K562 (cell line): ENCODE results near the gene LYPD5. TPM values are rescaled to one million over a fixed set of nuclear protein-coding genes. Genes with fewer than 3 reads are reported as not detected.
A peak's percentile ranks its signal among the peaks of the same experiment; 100 is the strongest.

Source experiments
- CEBPB ChIP-seq: fragments of 450-650 bp; IDR thresholded peaks from 2 replicates; pipeline ENCODE4 v1.6.1; 2016; ENCODE audit warnings: missing genetic modification characterization, missing compliant biosample characterization
- CLOCK ChIP-seq: fragments of 250-450 bp; sonication (Bioruptor Pico); IDR thresholded peaks from 2 replicates; pipeline ENCODE4 v1.4.0; 2020; ENCODE audit warnings: mild to moderate bottlenecking, moderate library complexity, borderline replicate concordance
- CREB3 ChIP-seq: fragments of 450-650 bp; conservative IDR thresholded peaks from 2 replicates; pipeline ENCODE4 v1.6.1; 2016; ENCODE audit warnings: missing genetic modification characterization, low read depth, mild to moderate bottlenecking, missing compliant biosample characterization, moderate library complexity
- GATAD2B ChIP-seq: fragments of 450-650 bp; IDR thresholded peaks from 2 replicates; pipeline ENCODE4 v1.6.1; 2017; ENCODE audit warnings: mild to moderate bottlenecking, borderline replicate concordance
- HDAC2 ChIP-seq: fragments of 450-650 bp; IDR thresholded peaks from 2 replicates; pipeline ENCODE4 v1.6.1; 2016; ENCODE audit warnings: mild to moderate bottlenecking
- HNRNPK ChIP-seq: fragments of 200-400 bp; formaldehyde crosslinking; IDR thresholded peaks from one replicate; pipeline ENCODE4 v1.6.1; 2018; ENCODE audit warnings: mild to moderate bottlenecking, low read depth, low read length; ENCODE audit not compliant: poor library complexity, severe bottlenecking
- HNRNPUL1 ChIP-seq: fragments of 200-400 bp; formaldehyde crosslinking; IDR thresholded peaks from 2 replicates; pipeline ENCODE4 v1.6.1; 2017; ENCODE audit warnings: low read length
- MEIS2 ChIP-seq: fragments of 450-650 bp; IDR thresholded peaks from 2 replicates; pipeline ENCODE4 v1.6.1; 2014; ENCODE audit warnings: mild to moderate bottlenecking; ENCODE audit not compliant: partially characterized antibody
- SIN3A ChIP-seq, 2 experiments: fragments of 150-350 bp in 1 of 2; IDR thresholded peaks; 2 replicates each; pipeline ENCODE4 v1.6.1; 2011 to 2016; ENCODE audit warnings: borderline replicate concordance in 2 of 2, low read depth in 2 of 2, low read length in 2 of 2, mild to moderate bottlenecking in 2 of 2, moderate library complexity in 2 of 2; ENCODE audit not compliant: control insufficient read depth in 1 of 2
- TGIF2 ChIP-seq: sonication (generic); formaldehyde crosslinking; IDR thresholded peaks from 2 replicates; pipeline ENCODE4 v1.8.1; 2022; ENCODE audit warnings: mild to moderate bottlenecking, missing genetic modification reagents, moderate library complexity
- ZC3H8 ChIP-seq: fragments of 450-650 bp; IDR thresholded peaks from 2 replicates; pipeline ENCODE4 v1.6.1; 2017
- ZEB2 ChIP-seq: fragments of 450-650 bp; IDR thresholded peaks from 2 replicates; pipeline ENCODE4 v1.6.1; 2016
- ZNF217 ChIP-seq: sonication (generic); formaldehyde crosslinking; IDR thresholded peaks from 2 replicates; pipeline ENCODE4 v1.8.0; 2022; ENCODE audit warnings: mild to moderate bottlenecking, missing genetic modification reagents
- ZNF644 ChIP-seq: fragments of 200-800 bp; sonication (Bioruptor generic); IDR thresholded peaks from 2 replicates; pipeline ENCODE4 v1.6.1; 2016; ENCODE audit warnings: low read depth, missing genetic modification characterization, missing compliant biosample characterization
- ZNF76 ChIP-seq: fragments of 250-450 bp; sonication (Bioruptor Pico); IDR thresholded peaks from 2 replicates; pipeline ENCODE4 v1.4.0; 2020; ENCODE audit warnings: mild to moderate bottlenecking, moderate library complexity, borderline replicate concordance
- ZSCAN29 ChIP-seq: fragments of 450-650 bp; IDR thresholded peaks from 2 replicates; pipeline ENCODE4 v1.6.1; 2017
- ZSCAN32 ChIP-seq: fragments of 450-650 bp; formaldehyde crosslinking; IDR thresholded peaks from 2 replicates; pipeline ENCODE4 v1.4.0; 2020; ENCODE audit warnings: mild to moderate bottlenecking, moderate library complexity
- polyA plus RNA-seq, 8 experiments: library from polyadenylated mRNA; depleted of rRNA in 4 of 8; stranded (reverse) in 5 of 8; unstranded in 3 of 8; fragments of >200 nt; fragmentation: Nextera tagmentation in 2 of 8; fragmentation: Illumina TruSeq in 1 of 8; extraction: Ambion mirVana in 2 of 8; extraction: Trizol in 1 of 8; gene quantifications; 2 replicates each; pipeline versions ENCODE4 v1.2.1 to v1.2.3, GENCODE V29; 2011 to 2014; ENCODE audit warnings: inconsistent platforms in 1 of 8, missing spikeins in 1 of 8
- total RNA-seq, 7 experiments: library from RNA; depleted of rRNA in 6 of 7; stranded (reverse); fragments of >200 nt in 6 of 7; fragmentation: Illumina TruSeq in 2 of 7; extraction: Trizol in 2 of 7; gene quantifications; 2 replicates each; pipeline versions ENCODE4 v1.2.1 to v1.2.3, GENCODE V29; 2011 to 2021; ENCODE audit warnings: low replicate concordance in 1 of 7
- TF ChIP-seq, protein P1 (sequence below): fragments of 250-450 bp; sonication (Bioruptor Pico); IDR thresholded peaks from 2 replicates; pipeline ENCODE4 v1.5.0; 2021; ENCODE audit warnings: mild to moderate bottlenecking, borderline replicate concordance
- TF ChIP-seq, protein P2 (sequence below): fragments of 450-650 bp; formaldehyde crosslinking; IDR thresholded peaks from 2 replicates; pipeline ENCODE4 v1.4.0; 2022; ENCODE audit warnings: missing genetic modification characterization
- TF ChIP-seq, protein P3 (sequence below): fragments of 250-450 bp; sonication (Bioruptor Pico); IDR thresholded peaks from 2 replicates; pipeline ENCODE4 v1.8.0; 2022; ENCODE audit warnings: inconsistent platforms

LYPD5 gene
- total and polyA plus RNA-seq, 9 of the 15 experiments (the other 6 are each of a cell fraction or from before 2014, with no cell fraction given), result 0.03 to 0.22 (median 0.10) TPM; not detected in 3

DNA sequence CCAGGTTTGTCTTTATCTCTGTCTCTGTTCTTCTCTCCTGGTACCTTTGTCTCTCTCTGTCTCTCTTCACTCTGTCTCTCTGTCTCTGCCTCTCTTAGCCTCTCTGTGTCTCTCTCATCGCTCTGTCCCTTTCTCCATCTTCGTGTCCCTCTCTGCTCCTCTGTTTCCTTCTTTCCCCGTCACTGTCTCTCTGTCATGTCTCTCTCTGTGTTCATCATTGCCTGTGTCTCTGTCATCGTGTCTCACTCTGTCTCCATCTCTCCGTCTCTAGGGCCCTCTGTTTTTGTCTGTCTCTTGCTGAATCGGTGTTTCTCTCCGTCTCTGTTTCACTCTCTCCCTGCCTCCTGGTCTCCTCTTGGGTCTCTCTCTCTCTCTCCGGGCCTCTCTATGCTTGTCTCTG is 18.6 kb downstream of the LYPD5 start (continued):
- TF ChIP-seq, protein P1, sequence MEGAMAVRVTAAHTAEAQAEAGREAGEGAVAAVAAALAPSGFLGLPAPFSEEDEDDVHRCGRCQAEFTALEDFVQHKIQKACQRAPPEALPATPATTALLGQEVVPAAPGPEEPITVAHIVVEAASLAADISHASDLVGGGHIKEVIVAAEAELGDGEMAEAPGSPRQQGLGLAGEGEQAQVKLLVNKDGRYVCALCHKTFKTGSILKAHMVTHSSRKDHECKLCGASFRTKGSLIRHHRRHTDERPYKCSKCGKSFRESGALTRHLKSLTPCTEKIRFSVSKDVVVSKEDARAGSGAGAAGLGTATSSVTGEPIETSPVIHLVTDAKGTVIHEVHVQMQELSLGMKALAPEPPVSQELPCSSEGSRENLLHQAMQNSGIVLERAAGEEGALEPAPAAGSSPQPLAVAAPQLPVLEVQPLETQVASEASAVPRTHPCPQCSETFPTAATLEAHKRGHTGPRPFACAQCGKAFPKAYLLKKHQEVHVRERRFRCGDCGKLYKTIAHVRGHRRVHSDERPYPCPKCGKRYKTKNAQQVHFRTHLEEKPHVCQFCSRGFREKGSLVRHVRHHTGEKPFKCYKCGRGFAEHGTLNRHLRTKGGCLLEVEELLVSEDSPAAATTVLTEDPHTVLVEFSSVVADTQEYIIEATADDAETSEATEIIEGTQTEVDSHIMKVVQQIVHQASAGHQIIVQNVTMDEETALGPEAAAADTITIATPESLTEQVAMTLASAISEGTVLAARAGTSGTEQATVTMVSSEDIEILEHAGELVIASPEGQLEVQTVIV (CRISPR knock-in tag), result no peak
- TF ChIP-seq ZNF644 (tag) (no peak), ZNF217 (CRISPR knock-in tag) (no peak), ZSCAN29 (no peak), ZNF76 (CRISPR knock-in tag) (no peak), HNRNPUL1 (no peak), CEBPB (tag) (no peak), SIN3A (IDR thresholded peaks at IDR 0.05; ENCODE audit: borderline replicate concordance in 2 of 2, control insufficient read depth in 1 of 2, low read depth in 2 of 2, low read length in 2 of 2) (no peak), MEIS2 (no peak), TGIF2 (CRISPR knock-in tag) (no peak), HNRNPK (no peak), CLOCK (CRISPR knock-in tag) (no peak), ZEB2 (no peak), GATAD2B (no peak), ZSCAN32 (CRISPR knock-in tag) (no peak), ZC3H8 (0 out of 2 replicates have a peak, but pooled peaks have one; percentile 37), HDAC2 (no peak), CREB3 (tag) (no peak)
- TF ChIP-seq, protein P2, sequence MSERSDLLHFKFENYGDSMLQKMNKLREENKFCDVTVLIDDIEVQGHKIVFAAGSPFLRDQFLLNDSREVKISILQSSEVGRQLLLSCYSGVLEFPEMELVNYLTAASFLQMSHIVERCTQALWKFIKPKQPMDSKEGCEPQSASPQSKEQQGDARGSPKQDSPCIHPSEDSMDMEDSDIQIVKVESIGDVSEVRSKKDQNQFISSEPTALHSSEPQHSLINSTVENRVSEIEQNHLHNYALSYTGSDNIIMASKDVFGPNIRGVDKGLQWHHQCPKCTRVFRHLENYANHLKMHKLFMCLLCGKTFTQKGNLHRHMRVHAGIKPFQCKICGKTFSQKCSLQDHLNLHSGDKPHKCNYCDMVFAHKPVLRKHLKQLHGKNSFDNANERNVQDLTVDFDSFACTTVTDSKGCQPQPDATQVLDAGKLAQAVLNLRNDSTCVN (CRISPR knock-in tag), result no peak
- TF ChIP-seq, protein P3, sequence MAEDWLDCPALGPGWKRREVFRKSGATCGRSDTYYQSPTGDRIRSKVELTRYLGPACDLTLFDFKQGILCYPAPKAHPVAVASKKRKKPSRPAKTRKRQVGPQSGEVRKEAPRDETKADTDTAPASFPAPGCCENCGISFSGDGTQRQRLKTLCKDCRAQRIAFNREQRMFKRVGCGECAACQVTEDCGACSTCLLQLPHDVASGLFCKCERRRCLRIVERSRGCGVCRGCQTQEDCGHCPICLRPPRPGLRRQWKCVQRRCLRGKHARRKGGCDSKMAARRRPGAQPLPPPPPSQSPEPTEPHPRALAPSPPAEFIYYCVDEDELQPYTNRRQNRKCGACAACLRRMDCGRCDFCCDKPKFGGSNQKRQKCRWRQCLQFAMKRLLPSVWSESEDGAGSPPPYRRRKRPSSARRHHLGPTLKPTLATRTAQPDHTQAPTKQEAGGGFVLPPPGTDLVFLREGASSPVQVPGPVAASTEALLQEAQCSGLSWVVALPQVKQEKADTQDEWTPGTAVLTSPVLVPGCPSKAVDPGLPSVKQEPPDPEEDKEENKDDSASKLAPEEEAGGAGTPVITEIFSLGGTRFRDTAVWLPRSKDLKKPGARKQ (CRISPR knock-in tag), result no peak
